VCaP (cell line): ENCODE data around the gene DMAC2.

ENCODE experiments used
- H3K27ac ChIP-seq: fragments of 450-650 bp; 2 replicates; pipeline ENCODE4 v1.5.1; 2017
- CTCF ChIP-seq: fragments of 450-650 bp; conservative IDR thresholded peaks from 2 replicates; pipeline ENCODE4 v1.5.1; 2017; ENCODE audit warnings: mild to moderate bottlenecking, moderate library complexity

The DMAC2 gene

DNA sequence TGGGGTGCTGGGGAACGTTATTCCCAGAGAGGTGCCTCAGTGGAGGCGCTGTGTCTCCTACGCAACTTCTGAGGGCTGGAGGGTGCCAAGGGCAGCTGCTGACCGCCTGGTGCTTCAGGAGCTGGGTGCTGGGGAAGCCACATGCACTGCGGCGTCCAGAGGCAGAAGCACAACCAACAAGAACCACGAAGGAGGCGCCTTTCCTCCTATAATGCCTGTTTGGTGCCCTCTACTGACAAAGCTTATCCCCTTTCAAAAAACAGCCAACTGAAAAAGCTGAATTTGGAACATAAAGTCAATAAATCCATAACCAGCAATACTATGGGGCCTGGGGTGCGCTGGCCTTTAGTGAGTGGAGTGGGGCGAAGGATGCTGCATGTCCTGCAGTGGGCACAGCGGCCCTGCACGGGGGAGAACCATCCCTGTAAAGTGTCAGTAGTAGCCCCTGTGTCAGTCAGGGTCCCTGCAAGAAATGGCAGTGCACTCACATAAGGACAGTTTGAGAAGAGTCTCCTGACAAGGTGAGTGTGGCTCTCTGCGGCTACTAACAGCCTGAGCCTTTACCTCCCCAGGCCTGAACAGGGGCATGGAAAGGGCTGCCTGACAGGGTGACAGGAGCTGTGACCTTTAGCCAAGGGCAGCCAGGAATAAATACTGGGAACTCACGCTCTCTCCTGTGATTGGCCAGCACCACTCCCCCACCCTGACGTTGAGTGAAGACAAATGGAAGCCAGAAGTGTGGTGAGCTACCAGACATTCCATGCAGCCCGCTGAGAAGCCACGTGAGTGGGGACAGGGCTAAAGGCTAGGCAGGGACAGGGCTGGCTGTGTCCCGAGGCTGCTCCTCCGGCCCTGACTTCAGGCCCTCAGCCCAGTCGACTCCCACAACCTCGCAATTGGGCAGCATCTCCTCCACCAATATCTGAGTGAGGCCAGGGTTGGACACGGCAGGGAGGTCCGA, 8.0 kb downstream of the DMAC2 start:
- H3K27ac ChIP-seq: no peak overlapping the region
- peak; percentile 54 for TF ChIP-seq CTCF

DNA sequence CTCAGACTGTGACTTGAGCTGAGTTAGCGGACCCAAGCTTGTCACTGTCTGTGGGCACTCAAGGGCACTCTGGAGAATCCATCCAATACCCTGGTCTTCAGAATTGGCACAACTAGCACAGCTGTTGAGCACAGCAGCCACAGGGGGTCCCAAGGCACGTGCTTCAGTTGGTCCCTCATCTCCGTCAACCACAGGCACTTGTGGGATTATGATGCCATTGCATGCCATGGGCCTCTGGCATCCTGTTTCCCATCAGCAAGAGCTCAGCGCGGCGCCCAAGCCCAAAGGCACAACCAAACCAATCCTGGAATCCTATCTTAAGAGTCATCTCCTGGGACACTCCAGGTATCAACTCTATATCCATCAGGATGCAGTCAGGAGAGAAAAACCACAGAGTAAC, 8.8 kb downstream of the DMAC2 start:
- TF ChIP-seq CTCF: no peak
- no peak overlapping the region for H3K27ac ChIP-seq

GRCh38 chr19:41428481-41428859, 11.2 kb downstream of the DMAC2 start:
- TF ChIP-seq CTCF: no peak
- H3K27ac ChIP-seq: no peak overlapping the region

DNA sequence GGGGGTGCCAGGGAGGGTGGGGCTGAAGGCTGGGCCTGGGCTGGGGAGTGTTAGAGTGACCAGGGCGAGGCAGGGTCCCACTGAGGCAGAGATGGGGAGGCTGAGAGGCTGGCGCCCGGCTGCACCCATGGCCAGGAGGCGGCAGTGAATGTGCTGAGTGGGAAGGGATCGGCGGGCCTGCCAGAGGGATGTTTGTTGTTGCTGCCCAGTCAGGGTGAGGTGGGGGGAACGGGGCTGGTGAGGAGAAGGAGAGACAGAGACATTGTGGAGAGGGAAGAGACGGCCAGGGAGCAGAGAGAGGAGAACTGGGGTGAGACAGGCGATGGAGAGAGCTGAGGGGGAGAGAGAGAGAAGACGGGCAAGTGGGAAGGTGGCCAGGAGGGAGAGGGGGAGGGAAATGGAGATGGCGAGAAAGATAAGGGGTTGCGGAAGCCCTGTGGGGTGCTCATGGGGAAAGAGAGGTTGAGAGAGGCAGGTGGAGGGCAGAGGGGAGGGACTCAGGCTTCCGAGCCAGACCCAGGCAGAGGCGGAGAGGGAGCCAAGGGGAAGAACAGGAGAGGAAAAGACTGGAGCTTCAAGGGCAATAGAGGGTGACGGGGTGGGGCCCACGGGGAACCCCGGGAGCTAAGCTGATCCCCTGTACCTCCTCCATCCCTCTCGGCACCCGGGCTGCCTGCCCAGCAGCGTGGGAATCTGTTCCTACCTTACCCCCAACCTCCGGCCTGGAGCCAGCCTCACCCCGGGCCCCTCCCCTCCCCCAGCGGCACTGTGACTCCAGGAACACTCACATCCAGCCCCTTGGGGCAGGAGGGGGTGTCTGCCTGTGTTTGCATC, 11.8 kb downstream of the DMAC2 start:
- no peak overlapping the region for H3K27ac ChIP-seq
- no peak for TF ChIP-seq CTCF

DNA sequence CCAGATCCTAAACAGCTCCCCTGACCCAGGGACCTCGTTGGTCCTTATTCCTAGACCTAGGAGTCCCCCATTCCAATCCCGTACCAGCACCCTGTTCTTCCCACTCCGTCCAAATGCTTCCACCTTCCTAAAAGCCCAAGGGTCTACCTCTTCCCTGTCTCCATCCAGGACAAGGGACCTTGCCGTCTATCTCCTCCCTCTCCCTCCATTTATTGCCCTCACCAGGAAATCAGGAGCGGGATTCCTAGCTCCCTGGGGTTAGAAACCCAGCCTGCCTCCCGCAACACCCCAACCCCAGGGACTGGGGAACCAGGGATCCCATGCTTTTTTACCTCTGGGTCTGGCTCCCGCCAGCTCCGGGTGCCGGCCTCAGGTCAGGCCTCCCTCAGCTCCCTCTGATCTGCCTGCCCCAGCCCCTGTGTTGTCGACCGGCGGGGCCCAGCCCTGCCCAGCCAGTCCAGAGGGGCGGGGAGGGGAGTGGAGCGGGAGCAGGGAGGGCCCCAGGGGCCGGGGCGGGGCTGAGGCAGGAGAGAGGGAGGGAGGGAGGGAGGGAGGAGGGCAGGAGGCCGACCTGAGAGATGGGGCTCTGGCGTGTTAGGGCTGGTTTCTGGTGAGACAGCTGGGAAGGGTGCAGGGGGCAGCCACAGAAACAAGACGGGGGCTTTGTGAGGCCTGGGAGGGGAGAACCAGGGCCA, 12.6 kb downstream of the DMAC2 start, which contains the start of gene B3GNT8:
TSS of gene B3GNT8 (minus strand) at position 423 of the 695 bp plus-strand sequence. CDS start 596 bp downstream, outside the sequence.
- H3K27ac ChIP-seq: no peak within 1 kb of the TSS
- TF ChIP-seq CTCF: no peak

- TF ChIP-seq CTCF: no peak
- H3K27ac ChIP-seq: no peak overlapping the region
Observed at GRCh38 chr19:41426116-41426841, 13.4 kb downstream of the DMAC2 start.
